Measurements from ENCODE around the gene CHGA. TPM values are rescaled to one million over a fixed set of nuclear protein-coding genes. Genes with fewer than 3 reads are reported as not detected.

CHGA gene
- total and polyA plus RNA-seq, 2 of the 8 experiments (the other 6 are each of a cell fraction or from before 2014, with no cell fraction given), result 17.5 to 28.2 TPM

- WGBS, 2 experiments (ENCODE audit: extremely low coverage in 1 of 2, insufficient coverage in 1 of 2, insufficient read length in 1 of 2, insufficient replicate concordance in 2 of 2, low coverage in 1 of 2, low lambda C conversion rate in 2 of 2, missing lambda C conversion rate in 1 of 2), result 94% methylated on average over 15 of the region's 17 CpGs; no CpG with 5 or more reads in 1 of the 2 experiments
- FAIRE-seq, result no peak
- TF ChIP-seq POLR2A (IDR thresholded peaks at IDR 0.05; ENCODE audit: control extremely low read depth in 1 of 2, low read depth in 2 of 2, low read length in 2 of 2) (no peak), TBP (IDR thresholded peaks at IDR 0.05; ENCODE audit: low read depth, low read length) (no peak), RBBP5 (IDR thresholded peaks at IDR 0.05; ENCODE audit: borderline replicate concordance, low read depth, low read length) (no peak), MAX (IDR thresholded peaks at IDR 0.05) (no peak), SAP30 (IDR thresholded peaks at IDR 0.05; ENCODE audit: insufficient read depth, insufficient replicate concordance, low read length) (no peak), TEAD4 (IDR thresholded peaks at IDR 0.05; ENCODE audit: low read depth, low read length) (no peak), CTBP2 (IDR thresholded peaks at IDR 0.05; ENCODE audit: borderline replicate concordance, insufficient read depth, insufficient read length, low read length) (no peak), EP300 (IDR thresholded peaks at IDR 0.05; ENCODE audit: borderline replicate concordance in 1 of 2, low read depth in 2 of 2, low read length in 2 of 2) (no peak), EGR1 (IDR thresholded peaks at IDR 0.05; ENCODE audit: borderline replicate concordance, low read depth, low read length) (no peak), TAF1 (IDR thresholded peaks at IDR 0.05; ENCODE audit: low read depth, low read length) (no peak), BRCA1 (IDR thresholded peaks at IDR 0.05; ENCODE audit: low read depth, low read length) (no peak), NANOG (IDR thresholded peaks at IDR 0.05; ENCODE audit: insufficient read depth, low read depth, low read length, poor library complexity, severe bottlenecking) (no peak)
Measured at GRCh38 chr14:92943855-92944570, 21.1 kb downstream of the CHGA start.

More at GRCh38 chr14:92943855-92944570, 21.1 kb downstream of the CHGA start:
- Histone ChIP-seq H2AK5ac (ENCODE audit: low read depth, low read length) (no peak overlapping the region), H2BK5ac (ENCODE audit: low read depth, low read length) (no peak overlapping the region), H3K18ac (ENCODE audit: extremely low read depth, low read length) (no peak overlapping the region), H3K79me2 (ENCODE audit: control insufficient read depth in 1 of 2, insufficient read depth in 2 of 2, low read length in 2 of 2) (no peaks in the 10 kb centered on the region), H3K23ac (ENCODE audit: insufficient read length) (no peak overlapping the region), H3K4ac (replicated peaks; ENCODE audit: insufficient read length, low read depth, low read length) (no peak overlapping the region), H3K56ac (replicated peaks; ENCODE audit: insufficient read length, low read depth, low read length) (no peak overlapping the region), H3K9me3 (ENCODE audit: insufficient read depth in 2 of 2, low read depth in 1 of 2, low read length in 1 of 2) (no peaks in the 10 kb centered on the region), H3K4me3 (ENCODE audit: extremely low read depth in 1 of 4, insufficient read depth in 2 of 4, low read depth in 3 of 4, low read length in 4 of 4) (no peak overlapping the region), H2BK120ac (replicated peaks; ENCODE audit: low read depth, low read length) (no peak overlapping the region), H2BK12ac (ENCODE audit: low read depth, low read length) (no peak overlapping the region), H3K27me3 (replicated peaks in 1 of 4; ENCODE audit: control insufficient read depth in 3 of 4, extremely low read depth in 1 of 4, insufficient read depth in 3 of 4, low read length in 3 of 4) (no peaks in the 10 kb centered on the region), H3K27ac (ENCODE audit: low read depth, low read length) (no peak overlapping the region), H4K91ac (replicated peaks; ENCODE audit: insufficient read length, low read length) (no peak overlapping the region), H3K36me3 (ENCODE audit: control insufficient read depth in 2 of 4, insufficient read depth in 4 of 4, low read length in 3 of 4) (peaks cover 0 to 23% (median 2%) of the 10 kb centered on the region in 4 experiments; a peak in 3 of 8 replicates), H2BK20ac (ENCODE audit: low read length) (no peak overlapping the region), H2BK15ac (ENCODE audit: low read length) (no peak overlapping the region), H4K5ac (ENCODE audit: insufficient read length, low read depth, low read length) (no peak overlapping the region), H3K9ac (replicated peaks in 1 of 4; ENCODE audit: extremely low read depth in 1 of 4, low read depth in 3 of 4, low read length in 3 of 4) (no peak overlapping the region), H2AFZ (ENCODE audit: low read length) (no peak overlapping the region), H4K20me1 (replicated peaks in 1 of 2; ENCODE audit: control insufficient read depth in 1 of 2, insufficient read depth in 2 of 2, low read length in 2 of 2) (peaks cover 3 to 4% of the 10 kb centered on the region in 2 experiments), H3K23me2 (ENCODE audit: low read depth, low read length) (no peaks in the 10 kb centered on the region), H3K79me1 (ENCODE audit: low read depth, low read length) (peaks cover 3% of the 10 kb centered on the region; the same call in 1 of the 2 replicates), H3K4me1 (replicated peaks in 1 of 4; ENCODE audit: control insufficient read depth in 3 of 4, insufficient read depth in 4 of 4, low read length in 3 of 4) (no peaks in the 10 kb centered on the region), H4K8ac (ENCODE audit: extremely low read depth, insufficient read depth, low read length) (no peak overlapping the region), H3K14ac (ENCODE audit: insufficient read length) (no peak overlapping the region), H3K4me2 (ENCODE audit: insufficient read depth in 1 of 2, low read depth in 2 of 2, low read length in 2 of 2) (no peak overlapping the region)
- DNase-seq (ENCODE audit: low read depth in 1 of 2, low spot score in 2 of 2), result no peak
- ChIA-PET POLR2A (ENCODE audit: partially characterized antibody) (no interaction called here), CTCF (ENCODE audit: partially characterized antibody) (interaction anchor here (0.5 to 4.0 kb wide), 10 partner anchors 10 to 1838 kb away, joined by 3 to 36 read pairs (median 4); no protein-coding TSS in a partner anchor)

All from H1 (cell line).